ENCODE results near the gene PRKAG1. TPM values are rescaled to one million over a fixed set of nuclear protein-coding genes. Genes with fewer than 3 reads are reported as not detected.

The PRKAG1 gene
- total RNA-seq, 4 donors from 2014 or later: 52.0 to 70.6 (median 64.3) TPM

GRCh38 chr12:49057888-49058287 lies 39.3 kb upstream of the PRKAG1 start:
- Histone ChIP-seq H3K27me3 (no peaks in the 10 kb centered on the region), H3K27ac (replicated peaks in 1 of 4) (peak overlapping the region; percentile 24 to 98 (median 66)), H3K4me3 (peak overlapping the region; percentile 77 to 100 (median 98)), H3K36me3 (peaks cover 19 to 25% (median 23%) of the 10 kb centered on the region in 4 donors), H3K4me1 (peaks cover 42 to 64% (median 55%) of the 10 kb centered on the region in 4 donors), H3K9me3 (no peaks in the 10 kb centered on the region)
- WGBS: 2% methylated on average over 4 of the region's 4 CpGs
- TF ChIP-seq POLR2AphosphoS5 (IDR thresholded peaks at IDR 0.05) (no peak), CTCF (IDR thresholded peaks at IDR 0.05) (no peak), POLR2A (IDR thresholded peaks at IDR 0.05; ENCODE audit: low read depth) (no peak), EP300 (IDR thresholded peaks at IDR 0.05) (no peak)
- intact Hi-C loops (cut with DNase I): no loop called here
- DNase-seq (ENCODE audit: extremely low spot score): no peak

- peak in 1 of 2 donors; percentile 77 for TF ChIP-seq POLR2AphosphoS5 (IDR thresholded peaks at IDR 0.05)
- TF ChIP-seq POLR2A (IDR thresholded peaks at IDR 0.05; ENCODE audit: low read depth): no peak
- peaks cover 42 to 56% (median 50%) of the 10 kb centered on the region in 4 donors for H3K4me1 ChIP-seq
- peak overlapping the region; percentile 21 to 100 (median 87) for H3K4me3 ChIP-seq
- 35% methylated on average over 7 of the region's 7 CpGs for WGBS
- intact Hi-C loops (cut with DNase I): no loop called here
- H3K27me3 ChIP-seq: no peaks in the 10 kb centered on the region
- H3K36me3 ChIP-seq: peaks cover 36 to 42% (median 41%) of the 10 kb centered on the region in 4 donors
- H3K27ac ChIP-seq (replicated peaks in 1 of 4): peak overlapping the region; percentile 24 to 98 (median 38)
- no peak for DNase-seq (ENCODE audit: extremely low spot score)
- H3K9me3 ChIP-seq: no peaks in the 10 kb centered on the region
These were observed 37.6 kb upstream of the PRKAG1 start for GRCh38 chr12:49055978-49056754.

- H3K36me3 ChIP-seq: peaks cover 47 to 53% (median 51%) of the 10 kb centered on the region in 4 donors
- intact Hi-C loops (cut with DNase I): no loop called here
These were observed 36.5 kb upstream of the PRKAG1 start for GRCh38 chr12:49055092-49055491.

GRCh38 chr12:49054524-49054923 lies 35.9 kb upstream of the PRKAG1 start:
- Histone ChIP-seq H3K9me3 (no peaks in the 10 kb centered on the region), H3K27ac (replicated peaks in 1 of 4) (no peak overlapping the region), H3K27me3 (no peaks in the 10 kb centered on the region), H3K4me1 (peaks cover 42 to 51% (median 47%) of the 10 kb centered on the region in 4 donors), H3K4me3 (no peak overlapping the region), H3K36me3 (peaks cover 47 to 58% (median 57%) of the 10 kb centered on the region in 4 donors)
- no peak for TF ChIP-seq POLR2AphosphoS5 (IDR thresholded peaks at IDR 0.05)
- intact Hi-C loops (cut with DNase I): no loop called here
- no peak for DNase-seq (ENCODE audit: extremely low spot score)
- WGBS: 88% methylated on average over 10 of the region's 10 CpGs

More at GRCh38 chr12:49055092-49055491, 36.5 kb upstream of the PRKAG1 start:
- TF ChIP-seq POLR2A (IDR thresholded peaks at IDR 0.05; ENCODE audit: low read depth) (no peak), POLR2AphosphoS5 (IDR thresholded peaks at IDR 0.05) (no peak), CTCF (IDR thresholded peaks at IDR 0.05) (no peak), EP300 (IDR thresholded peaks at IDR 0.05) (no peak)
- H3K27me3 ChIP-seq: no peaks in the 10 kb centered on the region
- DNase-seq (ENCODE audit: extremely low spot score): no peak
- no peak overlapping the region for H3K4me3 ChIP-seq
- H3K4me1 ChIP-seq: peaks cover 42 to 52% (median 47%) of the 10 kb centered on the region in 4 donors
- H3K27ac ChIP-seq (replicated peaks in 1 of 4): no peak overlapping the region
- WGBS: 63% methylated on average over 4 of the region's 4 CpGs
- no peaks in the 10 kb centered on the region for H3K9me3 ChIP-seq

- Histone ChIP-seq H3K4me3 (no peak overlapping the region), H3K27me3 (no peaks in the 10 kb centered on the region), H3K36me3 (peaks cover 49 to 63% (median 61%) of the 10 kb centered on the region in 4 donors), H3K27ac (replicated peaks in 1 of 4) (no peak overlapping the region), H3K4me1 (peaks cover 42 to 47% (median 44%) of the 10 kb centered on the region in 4 donors), H3K9me3 (no peaks in the 10 kb centered on the region)
- WGBS: 78% methylated on average over 2 of the region's 5 CpGs
- intact Hi-C loops (cut with DNase I): no loop called here
- TF ChIP-seq EP300 (IDR thresholded peaks at IDR 0.05): no peak
- TF ChIP-seq POLR2A (IDR thresholded peaks at IDR 0.05; ENCODE audit: low read depth): no peak
- no peak for TF ChIP-seq POLR2AphosphoS5 (IDR thresholded peaks at IDR 0.05)
- no peak for TF ChIP-seq CTCF (IDR thresholded peaks at IDR 0.05)
- DNase-seq (ENCODE audit: extremely low spot score): no peak
These were observed 35.5 kb upstream of the PRKAG1 start for GRCh38 chr12:49054096-49054495.
